Large intestine (tissue), 12 donors: ENCODE results near the gene ATXN3. TPM values are rescaled to one million over a fixed set of nuclear protein-coding genes. Genes with fewer than 3 reads are reported as not detected.

Experiments
- DNase-seq, 2 donors: peaks; one replicate each; pipeline versions ENCODE4 v3.0.0 to v3.0.0-alpha.2; 2013
- H3K27ac ChIP-seq: one replicate; pipeline ENCODE4 v1.5.1; 2013; ENCODE audit warnings: low read length
- H3K27me3 ChIP-seq: 2 replicates; pipeline ENCODE4 v1.6.1; 2013; ENCODE audit warnings: low read length; ENCODE audit not compliant: control insufficient read depth, insufficient read depth
- H3K36me3 ChIP-seq: 2 replicates; pipeline ENCODE4 v1.6.1; 2013; ENCODE audit warnings: low read length; ENCODE audit not compliant: control insufficient read depth, insufficient read depth
- H3K4me1 ChIP-seq: one replicate; pipeline ENCODE4 v1.6.1; 2013; ENCODE audit warnings: low read length; ENCODE audit not compliant: control insufficient read depth, insufficient read depth
- H3K4me3 ChIP-seq: one replicate; pipeline ENCODE4 v1.5.1; 2013; ENCODE audit warnings: low read length
- H3K9me3 ChIP-seq: one replicate; pipeline ENCODE4 v1.6.1; 2013; ENCODE audit warnings: mild to moderate bottlenecking, low read depth, low read length, moderate library complexity; ENCODE audit not compliant: control insufficient read depth
- WGBS: methylation state at CpG from one replicate; pipeline ENCODE4 v1.1.5; 2013; ENCODE audit warnings: low lambda C conversion rate; ENCODE audit not compliant: insufficient coverage; 5-methylcytosine and 5-hydroxymethylcytosine counted together
- long read RNA-seq, 11 donors: transcript quantifications; one replicate each; lab custom pipeline, GENCODE V29; 2026
- polyA plus RNA-seq: library from polyadenylated mRNA; unstranded; fragments of 120-200 nt; gene quantifications from one replicate; pipeline ENCODE4 v1.2.1, GENCODE V29; 2013

ATXN3 gene
- polyA plus RNA-seq, result 19.4 TPM
- long read RNA-seq, donor 1, full-length matches to known transcripts, result 2 of 2 reads
- long read RNA-seq, donor 1, partial matches to known transcripts, result 0 of 2 reads
- long read RNA-seq, donor 1, other reads (novel, unspliced or antisense), result 0 of 2 reads
- long read RNA-seq, donor 2, full-length matches to known transcripts, result 3 of 3 reads
- long read RNA-seq, donor 2, partial matches to known transcripts, result 0 of 3 reads
- long read RNA-seq, donor 2, other reads (novel, unspliced or antisense), result 0 of 3 reads
- long read RNA-seq, donor 3, result 0 reads
- long read RNA-seq, donor 4, result 0 reads
- long read RNA-seq, donor 5, partial matches to known transcripts, result 0 of 1 reads
- long read RNA-seq, donor 5, other reads (novel, unspliced or antisense), result 0 of 1 reads
- long read RNA-seq, donor 6, partial matches to known transcripts, result 0 of 1 reads
- long read RNA-seq, donor 6, other reads (novel, unspliced or antisense), result 0 of 1 reads
- long read RNA-seq, donor 7, partial matches to known transcripts, result 0 of 1 reads
- long read RNA-seq, donor 7, other reads (novel, unspliced or antisense), result 0 of 1 reads
- long read RNA-seq, donor 8, full-length matches to known transcripts, result 6 of 6 reads
- long read RNA-seq, donor 8, partial matches to known transcripts, result 0 of 6 reads
- long read RNA-seq, donor 8, other reads (novel, unspliced or antisense), result 0 of 6 reads
- long read RNA-seq, donor 9, partial matches to known transcripts, result 6 of 8 reads
- long read RNA-seq, donor 9, other reads (novel, unspliced or antisense), result 0 of 8 reads
- long read RNA-seq, donor 10, partial matches to known transcripts, result 0 of 4 reads
- long read RNA-seq, donor 10, other reads (novel, unspliced or antisense), result 0 of 4 reads
- long read RNA-seq, donor 11, full-length matches to known transcripts, result 5 of 5 reads
- long read RNA-seq, donor 11, partial matches to known transcripts, result 0 of 5 reads
- long read RNA-seq, donor 11, other reads (novel, unspliced or antisense), result 0 of 5 reads

DNA sequence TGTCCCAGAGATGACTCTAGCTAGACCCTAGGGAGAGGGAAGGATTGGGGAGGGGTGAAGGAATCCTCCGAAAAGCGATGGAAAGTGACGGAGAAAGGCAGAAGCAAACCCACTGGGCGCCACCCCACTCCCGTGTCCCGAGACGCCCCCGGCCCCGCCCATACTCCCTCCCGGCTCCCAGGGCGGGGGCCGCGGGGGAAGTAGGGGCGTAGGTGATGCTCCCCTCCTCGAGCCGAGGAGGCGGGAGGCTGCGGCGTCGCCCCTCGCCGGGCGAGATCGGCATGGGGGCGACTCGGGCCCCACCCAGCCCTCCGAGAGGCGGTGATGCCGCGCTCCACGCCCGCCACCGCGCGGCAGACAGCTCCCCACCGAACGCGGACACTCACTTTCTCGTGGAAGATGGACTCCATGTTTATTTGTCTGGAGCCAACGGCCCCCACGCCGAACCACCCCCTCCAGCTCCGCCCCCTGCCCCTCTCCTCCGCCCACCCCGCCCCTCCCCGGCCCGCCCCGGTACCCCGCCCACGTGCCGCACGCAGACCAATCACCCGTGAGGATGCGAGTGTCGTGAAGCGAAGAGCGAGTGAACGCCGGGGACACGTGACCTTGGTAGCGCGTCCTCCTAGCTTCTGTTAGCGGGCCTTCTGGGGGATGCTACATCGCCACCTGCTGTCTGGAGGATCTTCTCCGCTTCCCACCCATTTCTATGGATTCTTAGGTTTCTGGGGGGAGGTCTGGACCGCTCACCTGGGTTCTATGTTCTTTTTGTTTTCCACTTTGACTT lies at the start of gene ATXN3:
ATXN3 (minus strand) TSS at position 440 of the 784 bp plus-strand sequence; CDS start at position 410, 30 bp downstream.
- peak; percentile 97 to 98 for DNase-seq
- Histone ChIP-seq H3K4me3 (peak within 1 kb of the TSS; percentile 89), H3K4me1 (peaks cover 3% of the 10 kb centered on the region), H3K27me3 (no peaks in the 10 kb centered on the region), H3K27ac (peak within 1 kb of the TSS; percentile 86), H3K36me3 (no peaks in the 10 kb centered on the region), H3K9me3 (no peaks in the 10 kb centered on the region)
- no CpG with 5 or more reads among the region's 66 CpGs for WGBS

- DNase-seq, result no peak
- H3K9me3 ChIP-seq, result no peaks in the 10 kb centered on the region
- H3K4me3 ChIP-seq, result no peak overlapping the region
- no peak overlapping the region for H3K27ac ChIP-seq
- no peaks in the 10 kb centered on the region for H3K27me3 ChIP-seq
- no peaks in the 10 kb centered on the region for H3K4me1 ChIP-seq
- H3K36me3 ChIP-seq, result peaks cover 40% of the 10 kb centered on the region
- 84% methylated on average over 2 of the region's 3 CpGs for WGBS
Observed at GRCh38 chr14:92154283-92154942, 48.0 kb upstream of the ATXN3 start.

DNA sequence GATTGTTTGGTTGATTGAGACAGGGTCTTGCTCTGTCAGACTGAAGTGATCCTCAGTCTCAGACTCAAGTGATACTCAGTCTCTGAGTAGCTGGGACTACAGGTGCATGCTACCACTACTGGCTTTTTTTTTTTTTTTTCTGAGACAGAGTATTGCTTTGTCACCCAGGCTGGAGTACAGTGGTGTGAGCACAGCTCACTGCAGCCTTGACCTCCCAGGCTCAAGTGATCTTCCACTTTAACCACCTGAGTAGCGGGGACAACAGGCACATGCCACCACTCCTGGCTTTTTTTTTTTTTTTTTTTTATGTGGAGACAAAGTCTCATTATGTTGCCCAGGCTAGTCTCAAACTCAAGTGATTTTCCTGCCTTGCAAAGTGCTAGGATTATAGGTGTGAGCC lies 47.2 kb upstream of the ATXN3 start:
- H3K36me3 ChIP-seq, result peaks cover 39% of the 10 kb centered on the region
- no peaks in the 10 kb centered on the region for H3K9me3 ChIP-seq
- DNase-seq, result no peak
- no peak overlapping the region for H3K27ac ChIP-seq
- H3K27me3 ChIP-seq, result no peaks in the 10 kb centered on the region
- no peak overlapping the region for H3K4me3 ChIP-seq
- H3K4me1 ChIP-seq, result no peaks in the 10 kb centered on the region
- WGBS, result no CpG with 5 or more reads among the region's 1 CpG

DNA sequence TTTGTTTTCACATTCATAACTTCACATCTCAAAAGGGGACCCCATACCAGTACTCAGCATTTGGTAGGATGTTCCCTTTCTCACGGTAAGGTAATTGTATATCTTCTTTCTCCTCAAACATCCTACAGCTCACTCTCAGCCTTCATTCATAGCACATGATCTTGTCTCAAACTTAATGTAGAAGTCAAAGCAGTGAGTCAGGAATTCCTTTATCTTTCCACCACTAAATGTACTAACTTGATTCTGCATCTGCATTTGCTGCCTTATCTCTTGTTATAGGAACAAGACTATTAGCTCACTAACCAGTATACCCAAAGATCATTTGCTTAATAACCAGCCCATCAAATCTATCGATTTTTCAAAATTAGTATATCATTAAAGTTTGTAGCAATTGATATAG lies 38.3 kb upstream of the ATXN3 start:
- H3K27me3 ChIP-seq, result no peaks in the 10 kb centered on the region
- no peak for DNase-seq
- no peaks in the 10 kb centered on the region for H3K4me1 ChIP-seq
- H3K9me3 ChIP-seq, result no peaks in the 10 kb centered on the region
- H3K27ac ChIP-seq, result no peak overlapping the region
- no CpG with 5 or more reads among the region's 2 CpGs for WGBS
- H3K36me3 ChIP-seq, result peaks cover 63% of the 10 kb centered on the region
- H3K4me3 ChIP-seq, result no peak overlapping the region

DNA sequence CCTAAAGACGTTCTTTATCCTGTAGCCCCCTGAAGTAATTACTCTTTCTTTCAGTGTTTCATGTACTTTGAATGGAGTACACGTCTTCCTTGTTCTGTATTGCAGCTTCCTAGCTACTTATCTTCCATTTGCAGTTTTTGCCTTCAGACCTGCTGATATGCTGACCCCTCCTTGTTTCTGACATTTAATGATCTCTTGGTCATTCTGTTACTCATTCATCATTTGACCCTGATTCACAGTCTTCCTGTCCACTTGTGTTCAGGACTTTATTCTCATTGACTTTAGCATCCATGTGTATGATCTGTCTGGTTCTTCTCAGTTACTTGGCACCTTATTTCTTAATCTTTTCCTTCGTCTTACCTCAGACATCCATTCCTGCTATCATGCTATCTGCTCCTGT lies 37.6 kb upstream of the ATXN3 start:
- no peak for DNase-seq
- no peaks in the 10 kb centered on the region for H3K27me3 ChIP-seq
- H3K27ac ChIP-seq, result no peak overlapping the region
- peaks cover 61% of the 10 kb centered on the region for H3K36me3 ChIP-seq
- 93% methylated on average over 2 of the region's 3 CpGs for WGBS
- H3K4me1 ChIP-seq, result no peaks in the 10 kb centered on the region
- no peak overlapping the region for H3K4me3 ChIP-seq
- no peaks in the 10 kb centered on the region for H3K9me3 ChIP-seq

DNA sequence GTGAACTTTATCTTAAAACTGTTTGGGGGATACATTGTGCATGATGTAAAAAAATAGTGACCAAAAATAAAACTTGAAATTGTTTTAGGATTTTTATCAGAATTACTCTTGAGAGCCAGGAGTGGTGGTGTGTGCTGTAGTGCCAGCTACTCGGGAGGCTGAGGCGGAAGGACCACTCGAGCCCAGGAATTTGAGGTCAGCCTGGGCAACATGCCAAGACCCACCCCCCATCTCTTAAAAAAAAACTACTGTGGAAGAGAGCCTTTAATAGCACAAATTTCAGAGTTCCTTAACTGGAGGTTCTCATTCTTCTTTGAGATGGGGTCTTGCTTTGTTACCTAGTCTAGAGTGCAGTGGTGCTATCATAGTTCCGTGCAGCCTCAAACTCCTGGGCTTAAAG lies 36.9 kb upstream of the ATXN3 start:
- no peaks in the 10 kb centered on the region for H3K9me3 ChIP-seq
- H3K4me3 ChIP-seq, result no peak overlapping the region
- H3K27me3 ChIP-seq, result no peaks in the 10 kb centered on the region
- H3K4me1 ChIP-seq, result no peaks in the 10 kb centered on the region
- H3K36me3 ChIP-seq, result peaks cover 57% of the 10 kb centered on the region
- H3K27ac ChIP-seq, result no peak overlapping the region
- no peak for DNase-seq
- WGBS, result no CpG with 5 or more reads among the region's 4 CpGs

GRCh38 chr14:92135269-92135668 lies 28.9 kb upstream of the ATXN3 start:
- Histone ChIP-seq H3K4me1 (no peaks in the 10 kb centered on the region), H3K27ac (no peak overlapping the region), H3K27me3 (no peaks in the 10 kb centered on the region), H3K4me3 (no peak overlapping the region), H3K36me3 (peaks cover 34% of the 10 kb centered on the region), H3K9me3 (no peaks in the 10 kb centered on the region)
- 75% methylated on average over 1 of the region's 1 CpG for WGBS
- DNase-seq, result peak; percentile 11 to 41

DNA sequence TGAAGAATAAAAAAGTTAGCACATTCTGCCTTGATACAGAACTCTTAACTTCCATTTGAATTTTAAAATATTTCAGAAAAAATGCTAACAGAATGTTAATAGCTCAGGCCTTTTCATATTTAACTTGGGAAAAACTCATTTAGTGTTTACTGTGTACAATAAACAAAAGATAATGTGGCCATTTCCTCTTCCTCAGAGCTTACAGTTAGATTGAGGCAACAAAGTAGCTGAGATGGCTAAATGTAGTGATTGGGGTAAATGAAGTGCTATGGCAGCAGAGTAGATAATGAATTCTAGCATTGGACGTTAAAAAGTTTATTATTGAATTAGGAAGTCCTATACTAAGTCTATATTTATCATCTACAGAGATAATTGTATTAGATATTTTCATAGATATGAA lies 28.1 kb upstream of the ATXN3 start:
- H3K36me3 ChIP-seq, result peaks cover 39% of the 10 kb centered on the region
- no peaks in the 10 kb centered on the region for H3K4me1 ChIP-seq
- WGBS, result 43% methylated on average over 1 of the region's 1 CpG
- no peak for DNase-seq
- H3K9me3 ChIP-seq, result no peaks in the 10 kb centered on the region
- no peak overlapping the region for H3K27ac ChIP-seq
- H3K4me3 ChIP-seq, result no peak overlapping the region
- no peaks in the 10 kb centered on the region for H3K27me3 ChIP-seq

- Histone ChIP-seq H3K4me3 (peak overlapping the region; percentile 97), H3K27me3 (no peaks in the 10 kb centered on the region), H3K9me3 (no peaks in the 10 kb centered on the region), H3K27ac (no peak overlapping the region), H3K4me1 (peaks cover 5% of the 10 kb centered on the region), H3K36me3 (peaks cover 15% of the 10 kb centered on the region)
- WGBS, result 11% methylated on average over 1 of the region's 9 CpGs
- no peak for DNase-seq
Observed at GRCh38 chr14:92122761-92123160, 16.4 kb upstream of the ATXN3 start.
